Endodermal cell (in vitro differentiated cells): ENCODE results near the gene SALL3. TPM values are rescaled to one million over a fixed set of nuclear protein-coding genes. Genes with fewer than 3 reads are reported as not detected.

ENCODE experiments used
- DNase-seq: peaks from one replicate; pipeline ENCODE4 v3.0.0-alpha.2; 2017
- H3K27ac ChIP-seq: 2 replicates; pipeline ENCODE4 v1.5.1; 2013; ENCODE audit warnings: mild to moderate bottlenecking, low read depth, low read length, moderate library complexity
- H3K27me3 ChIP-seq: 2 replicates; pipeline ENCODE4 v1.6.1; 2013; ENCODE audit warnings: mild to moderate bottlenecking, low read length, moderate library complexity; ENCODE audit not compliant: insufficient read depth, control insufficient read depth, poor library complexity, severe bottlenecking
- H3K36me3 ChIP-seq: 2 replicates; pipeline ENCODE4 v1.7.0; 2013; ENCODE audit warnings: mild to moderate bottlenecking, low read length, moderate library complexity; ENCODE audit not compliant: control insufficient read depth, insufficient read depth
- H3K4me1 ChIP-seq: one replicate; pipeline ENCODE4 v1.7.0; 2013; ENCODE audit warnings: low read length; ENCODE audit not compliant: control insufficient read depth, insufficient read depth
- H3K4me3 ChIP-seq: 2 replicates; pipeline ENCODE4 v1.5.1; 2013; ENCODE audit warnings: mild to moderate bottlenecking, low read length, moderate library complexity
- H3K9ac ChIP-seq: 2 replicates; pipeline ENCODE4 v1.6.1; 2013; ENCODE audit warnings: mild to moderate bottlenecking, low read length, moderate library complexity; ENCODE audit not compliant: poor library complexity, severe bottlenecking; ENCODE audit errors: extremely low read depth
- H3K9me3 ChIP-seq: 2 replicates; pipeline ENCODE4 v1.6.1; 2013; ENCODE audit warnings: mild to moderate bottlenecking, low read length, moderate library complexity; ENCODE audit not compliant: control insufficient read depth
- H3K27ac Mint-ChIP-seq: 2 replicates; pipeline ENCODE4 v1.8.0; 2020; ENCODE audit warnings: mixed read lengths
- H3K27me3 Mint-ChIP-seq: 2 replicates; pipeline ENCODE4 v1.8.0; 2021; ENCODE audit warnings: mild to moderate bottlenecking, mixed read lengths; ENCODE audit not compliant: insufficient read depth
- H3K36me3 Mint-ChIP-seq: 2 replicates; pipeline ENCODE4 v1.8.0; 2020; ENCODE audit warnings: low read depth, mixed read lengths
- H3K4me1 Mint-ChIP-seq: 2 replicates; pipeline ENCODE4 v1.8.0; 2020; ENCODE audit warnings: mixed read lengths
- H3K4me3 Mint-ChIP-seq: 2 replicates; pipeline ENCODE4 v1.8.0; 2020; ENCODE audit warnings: mild to moderate bottlenecking, moderate library complexity, mixed read lengths
- H3K9me3 Mint-ChIP-seq: 2 replicates; pipeline ENCODE4 v1.8.0; 2020; ENCODE audit warnings: mild to moderate bottlenecking, mixed read lengths
- WGBS, 2 experiments: methylation state at CpG; one replicate each; pipeline versions ENCODE4 v1.1.5 to v1.1.7; 2013; ENCODE audit warnings: missing lambda C conversion rate in 2 of 2, mixed read lengths in 1 of 2; ENCODE audit not compliant: insufficient coverage in 1 of 2, insufficient read length in 1 of 2; 5-methylcytosine and 5-hydroxymethylcytosine counted together
- total RNA-seq, 2 donors: library from RNA; stranded (reverse); fragmentation: NEBNext Ultra II Directional in 1 of 2; extraction: Animal tissue kit (Norgen Biotek cat#: 25700) in 1 of 2; gene quantifications; 2 replicates in 1 of 2; 3 replicates in 1 of 2; pipeline ENCODE4 v1.2.1, GENCODE V29; 2021
- TF ChIP-seq, protein P1 (sequence below): fragments of 200-600 bp; sonication (generic); conservative IDR thresholded peaks from 2 replicates; pipeline ENCODE4 v1.5.0; 2021; ENCODE audit warnings: antibody characterized with exemption, mild to moderate bottlenecking

The SALL3 gene
- total RNA-seq, 2 donors from 2014 or later: 9.5 to 36.4 TPM

DNA sequence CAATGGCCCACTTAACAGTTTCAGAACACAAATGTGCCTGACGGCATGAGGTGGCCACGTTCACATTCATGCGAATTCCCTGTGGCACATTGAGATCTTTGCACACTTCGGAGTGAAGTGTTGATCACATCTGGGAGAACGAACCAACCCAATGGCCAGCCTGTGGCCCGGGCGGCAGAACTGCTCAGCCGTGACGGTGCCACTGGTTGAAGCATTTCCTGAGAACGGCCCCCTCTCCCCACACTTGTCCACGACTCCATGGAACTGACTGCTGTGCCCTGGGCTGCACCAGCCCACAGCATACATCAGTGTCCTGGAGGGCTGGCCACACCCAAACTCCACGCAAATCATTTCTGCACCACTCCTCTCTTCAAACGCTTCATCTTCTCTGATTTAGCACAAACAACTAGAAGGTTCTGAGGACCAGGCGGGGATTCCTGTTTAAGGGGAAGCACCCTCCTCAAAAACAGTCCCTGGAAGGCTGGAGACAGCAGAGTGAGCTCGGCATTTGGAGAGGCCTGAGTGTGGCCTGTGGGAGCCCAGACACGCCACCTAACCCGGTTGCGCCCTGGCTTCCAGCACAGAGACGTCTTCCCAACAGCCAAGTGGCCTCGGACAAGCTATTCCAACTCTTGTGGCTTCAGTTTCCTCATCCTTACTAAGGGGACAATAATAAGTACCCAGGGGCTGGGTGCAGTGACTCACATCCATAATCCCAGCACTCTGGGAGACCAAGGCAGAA is 9.9 kb upstream of the SALL3 start:
- H3K36me3 Mint-ChIP-seq: no peaks in the 10 kb centered on the region
- TF ChIP-seq, protein P1, sequence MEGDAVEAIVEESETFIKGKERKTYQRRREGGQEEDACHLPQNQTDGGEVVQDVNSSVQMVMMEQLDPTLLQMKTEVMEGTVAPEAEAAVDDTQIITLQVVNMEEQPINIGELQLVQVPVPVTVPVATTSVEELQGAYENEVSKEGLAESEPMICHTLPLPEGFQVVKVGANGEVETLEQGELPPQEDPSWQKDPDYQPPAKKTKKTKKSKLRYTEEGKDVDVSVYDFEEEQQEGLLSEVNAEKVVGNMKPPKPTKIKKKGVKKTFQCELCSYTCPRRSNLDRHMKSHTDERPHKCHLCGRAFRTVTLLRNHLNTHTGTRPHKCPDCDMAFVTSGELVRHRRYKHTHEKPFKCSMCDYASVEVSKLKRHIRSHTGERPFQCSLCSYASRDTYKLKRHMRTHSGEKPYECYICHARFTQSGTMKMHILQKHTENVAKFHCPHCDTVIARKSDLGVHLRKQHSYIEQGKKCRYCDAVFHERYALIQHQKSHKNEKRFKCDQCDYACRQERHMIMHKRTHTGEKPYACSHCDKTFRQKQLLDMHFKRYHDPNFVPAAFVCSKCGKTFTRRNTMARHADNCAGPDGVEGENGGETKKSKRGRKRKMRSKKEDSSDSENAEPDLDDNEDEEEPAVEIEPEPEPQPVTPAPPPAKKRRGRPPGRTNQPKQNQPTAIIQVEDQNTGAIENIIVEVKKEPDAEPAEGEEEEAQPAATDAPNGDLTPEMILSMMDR: no peak
- H3K36me3 ChIP-seq: no peaks in the 10 kb centered on the region
- 90 to 99% methylated on average over 16 to 20 of the region's 20 CpGs for WGBS, 2 experiments
- H3K27me3 Mint-ChIP-seq: peaks cover 49% of the 10 kb centered on the region
- peaks cover 4% of the 10 kb centered on the region for H3K4me1 Mint-ChIP-seq
- H3K9ac ChIP-seq: no peak overlapping the region
- H3K27me3 ChIP-seq: peaks cover 47% of the 10 kb centered on the region
- no peak overlapping the region for H3K4me3 ChIP-seq
- H3K4me3 Mint-ChIP-seq: no peak overlapping the region
- H3K27ac Mint-ChIP-seq: no peak overlapping the region
- no peaks in the 10 kb centered on the region for H3K9me3 ChIP-seq
- no peak overlapping the region for H3K27ac ChIP-seq
- no peak for DNase-seq
- no peaks in the 10 kb centered on the region for H3K4me1 ChIP-seq
- H3K9me3 Mint-ChIP-seq: no peaks in the 10 kb centered on the region

GRCh38 chr18:78970774-78971333 is 8.8 kb upstream of the SALL3 start:
- H3K27ac ChIP-seq: no peak overlapping the region
- H3K36me3 Mint-ChIP-seq: no peaks in the 10 kb centered on the region
- no peak overlapping the region for H3K4me3 Mint-ChIP-seq
- no peaks in the 10 kb centered on the region for H3K9me3 Mint-ChIP-seq
- TF ChIP-seq, protein P1: no peak
- no peak overlapping the region for H3K9ac ChIP-seq
- H3K36me3 ChIP-seq: no peaks in the 10 kb centered on the region
- peaks cover 60% of the 10 kb centered on the region for H3K27me3 Mint-ChIP-seq
- DNase-seq: no peak
- no peak overlapping the region for H3K27ac Mint-ChIP-seq
- no peak overlapping the region for H3K4me3 ChIP-seq
- no peaks in the 10 kb centered on the region for H3K9me3 ChIP-seq
- H3K4me1 Mint-ChIP-seq: peaks cover 15% of the 10 kb centered on the region
- H3K4me1 ChIP-seq: no peaks in the 10 kb centered on the region
- WGBS, 2 experiments: 93 to 95% methylated on average over 9 to 12 of the region's 12 CpGs
- H3K27me3 ChIP-seq: peaks cover 58% of the 10 kb centered on the region

DNA sequence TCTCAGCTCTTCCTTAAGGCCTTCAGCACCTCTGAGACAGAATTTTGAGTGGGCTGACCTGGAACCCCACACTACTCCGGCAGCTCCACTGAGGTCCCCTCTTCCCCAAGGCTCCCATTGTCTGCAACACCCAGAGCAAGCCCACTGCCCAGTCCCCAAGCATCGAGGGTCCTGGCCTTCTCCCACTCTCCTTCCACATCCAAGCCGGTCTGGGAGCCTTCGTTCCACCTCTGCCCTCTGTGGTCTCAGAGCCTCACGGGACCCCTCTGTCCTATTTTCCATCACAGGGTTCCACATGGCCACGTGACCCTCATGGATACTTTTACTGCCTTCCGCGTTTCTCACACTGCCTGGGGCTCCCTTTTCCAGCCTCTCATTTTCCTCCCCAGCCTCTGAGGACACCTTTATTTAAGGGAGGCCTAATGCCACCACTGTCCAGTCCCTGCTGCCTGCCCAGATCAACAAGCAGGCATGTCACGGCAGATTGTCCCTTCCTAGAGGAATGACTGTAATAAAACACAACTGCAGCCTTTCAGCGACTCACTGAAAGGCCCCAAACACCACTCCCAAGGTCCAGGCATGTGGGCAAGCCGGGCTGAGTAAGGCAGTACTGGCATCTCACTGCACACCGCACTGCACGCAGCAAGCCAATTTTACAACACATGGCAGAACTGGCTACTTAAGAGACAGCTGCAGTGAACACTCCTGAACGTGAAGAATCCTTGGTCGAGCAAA is 7.9 kb upstream of the SALL3 start:
- 89 to 91% methylated on average over 11 to 15 of the region's 15 CpGs for WGBS, 2 experiments
- DNase-seq: no peak
- Mint-ChIP-seq H3K27ac (no peak overlapping the region), H3K9me3 (no peaks in the 10 kb centered on the region), H3K4me3 (no peak overlapping the region), H3K4me1 (peaks cover 20% of the 10 kb centered on the region), H3K36me3 (no peaks in the 10 kb centered on the region), H3K27me3 (peaks cover 68% of the 10 kb centered on the region)
- no peak overlapping the region for H3K4me3 ChIP-seq
- no peaks in the 10 kb centered on the region for H3K36me3 ChIP-seq
- H3K9ac ChIP-seq: no peak overlapping the region
- H3K4me1 ChIP-seq: no peaks in the 10 kb centered on the region
- no peaks in the 10 kb centered on the region for H3K9me3 ChIP-seq
- TF ChIP-seq, protein P1: no peak
- H3K27me3 ChIP-seq: peaks cover 66% of the 10 kb centered on the region
- H3K27ac ChIP-seq: no peak overlapping the region
